GM12878 (cell line): ENCODE results near the gene KIR3DL1. TPM values are rescaled to one million over a fixed set of nuclear protein-coding genes. Genes with fewer than 3 reads are reported as not detected.
"Not testable (repeated sequence)": the region's sequence is repeated elsewhere in the genome, so short reads cannot be mapped to it uniquely, and the experiment has no call there.

Experiments
- ATAC-seq: fragments of 200-7000 bp; cut with Tn5 transposase; 3 replicates; pipeline ENCODE4 v1.9.1; 2020; ENCODE audit warnings: mild to moderate bottlenecking, moderate library complexity
- BruUV-seq: library from RNA; stranded (reverse); fragments of 400-500 nt; replicated peaks from 2 replicates; lab custom pipeline; 2021; lab: Mats Ljungman, UMichigan
- CTCF ChIA-PET: fragments of 300-600 bp; sonication (Branson Sonifier 250); formaldehyde crosslinking; extraction: SDS; loops from one replicate; lab custom pipeline; 2021; ENCODE audit warnings: inconsistent platforms; lab: Yijun Ruan, JAX
- POLR2A ChIA-PET: fragments of 350-600 bp; formaldehyde crosslinking; extraction: SDS; loops from one replicate; lab custom pipeline; 2021; ENCODE audit warnings: inconsistent platforms; lab: Charles Lee
- RAD21 ChIA-PET: fragments of 300-600 bp; sonication (Branson Sonifier 250); formaldehyde crosslinking; loops from one replicate; lab custom pipeline; 2023; ENCODE audit warnings: antibody characterized with exemption; ENCODE audit not compliant: unreplicated experiment; lab: Charles Lee
- SMC1A ChIA-PET: fragments of 300-600 bp; sonication (Branson Sonifier 250); formaldehyde crosslinking; loops from one replicate; lab custom pipeline; 2023; ENCODE audit not compliant: unreplicated experiment, uncharacterized antibody; lab: Charles Lee
- DNase-seq: peaks from one replicate; pipeline ENCODE4 v3.0.0-alpha.2; 2011; ENCODE audit warnings: low read depth, low spot score
- FAIRE-seq: peaks from 3 replicates; lab custom pipeline; 2011; peaks lifted over from hg19 to GRCh38; lab: Jason Lieb, UNC
- H2AFZ ChIP-seq: 2 replicates; pipeline ENCODE4 v1.6.0; 2011; ENCODE audit warnings: low read depth, low read length, control low read depth; ENCODE audit not compliant: control insufficient read depth
- H3K27ac ChIP-seq: 2 replicates; pipeline ENCODE4 v1.5.1; 2011; ENCODE audit warnings: control low read depth; ENCODE audit not compliant: control insufficient read depth, insufficient read depth
- H3K27me3 ChIP-seq, 2 experiments: replicated peaks in 1 of 2; 2 replicates each; pipeline versions ENCODE4 v1.6.0 to v1.6.1; 2011; ENCODE audit warnings: low read length in 1 of 2; ENCODE audit not compliant: control insufficient read depth in 2 of 2, insufficient read depth in 2 of 2
- H3K36me3 ChIP-seq, 2 experiments: 2 replicates each; pipeline ENCODE4 v1.5.1; 2011; ENCODE audit warnings: low read length in 1 of 2; ENCODE audit not compliant: control insufficient read depth in 2 of 2, insufficient read depth in 2 of 2
- H3K4me1 ChIP-seq: 2 replicates; pipeline ENCODE4 v1.6.1; 2011; ENCODE audit warnings: mild to moderate bottlenecking, low read length, moderate library complexity, mixed read lengths; ENCODE audit not compliant: control insufficient read depth, insufficient read depth
- H3K4me2 ChIP-seq: 2 replicates; pipeline ENCODE4 v1.6.0; 2011; ENCODE audit warnings: control low read depth; ENCODE audit not compliant: control insufficient read depth, insufficient read depth
- H3K4me3 ChIP-seq: fragments of 200-600 bp; sonication (generic); 2 replicates; pipeline ENCODE4 v1.5.1; 2016
- H3K79me2 ChIP-seq: 2 replicates; pipeline ENCODE4 v1.6.0; 2011; ENCODE audit warnings: low read length; ENCODE audit not compliant: control insufficient read depth, insufficient read depth
- H3K9ac ChIP-seq: 2 replicates; pipeline ENCODE4 v1.8.0; 2011; ENCODE audit warnings: low read length, control low read depth, mixed read lengths; ENCODE audit not compliant: control insufficient read depth, insufficient read depth
- H3K9me3 ChIP-seq: replicated peaks from 3 replicates; pipeline ENCODE4 v1.5.1; 2011; ENCODE audit warnings: mild to moderate bottlenecking, low read length; ENCODE audit not compliant: control insufficient read depth, insufficient read depth
- H4K20me1 ChIP-seq: 2 replicates; pipeline ENCODE4 v1.6.0; 2011; ENCODE audit not compliant: control insufficient read depth, insufficient read depth
- BACH1 ChIP-seq: fragments of 450-650 bp; IDR thresholded peaks from 2 replicates; pipeline ENCODE4 v1.6.1; 2017; ENCODE audit warnings: mild to moderate bottlenecking, borderline replicate concordance
- FOXM1 ChIP-seq: IDR thresholded peaks from 2 replicates; pipeline ENCODE4 v1.6.1; 2012; ENCODE audit warnings: low read depth, mild to moderate bottlenecking, inconsistent platforms, low read length, moderate library complexity
- JUNB ChIP-seq: IDR thresholded peaks from 2 replicates; pipeline ENCODE4 v1.6.1; 2016; ENCODE audit warnings: antibody characterized with exemption, mild to moderate bottlenecking
- MTA2 ChIP-seq: fragments of 450-650 bp; IDR thresholded peaks from 2 replicates; pipeline ENCODE4 v1.6.1; 2016; ENCODE audit warnings: low read depth, mild to moderate bottlenecking, moderate library complexity
- NR2F1 ChIP-seq: fragments of 450-650 bp; conservative IDR thresholded peaks from 2 replicates; pipeline ENCODE4 v1.6.1; 2017; ENCODE audit warnings: mild to moderate bottlenecking
- RB1 ChIP-seq: fragments of 450-650 bp; formaldehyde crosslinking; IDR thresholded peaks from 2 replicates; pipeline ENCODE4 v1.6.1; 2017; ENCODE audit warnings: mild to moderate bottlenecking, borderline replicate concordance
- STAT3 ChIP-seq: IDR thresholded peaks from 2 replicates; pipeline ENCODE4 v1.6.1; 2011; ENCODE audit warnings: low read depth, low read length, improper control_type of control experiment
- SUZ12 ChIP-seq: fragments of 200-600 bp; sonication (generic); IDR thresholded peaks from one replicate; pipeline ENCODE4 v1.6.1; 2018; ENCODE audit warnings: antibody characterized with exemption, mild to moderate bottlenecking; ENCODE audit not compliant: unreplicated experiment
- ZNF207 ChIP-seq: fragments of 450-650 bp; IDR thresholded peaks from 2 replicates; pipeline ENCODE4 v1.6.1; 2014; ENCODE audit warnings: antibody characterized with exemption, mild to moderate bottlenecking, borderline replicate concordance
- ZNF217 ChIP-seq: fragments of 450-650 bp; IDR thresholded peaks from 2 replicates; pipeline ENCODE4 v1.6.1; 2017; ENCODE audit warnings: antibody characterized with exemption, mild to moderate bottlenecking
- WGBS: methylation state at CpG from one replicate; pipeline ENCODE4 v1.1.6; 2016; ENCODE audit warnings: low lambda C conversion rate; ENCODE audit not compliant: insufficient replicate concordance, insufficient coverage; ENCODE audit errors: missing lambda C conversion rate; 5-methylcytosine and 5-hydroxymethylcytosine counted together
- in situ Hi-C: fragments of 300-500 bp; cut with MboI; formaldehyde crosslinking; loops from 9 replicates; pipeline ENCODE4 v1.14.3; 2018; ENCODE audit warnings: mixed read lengths
- intact Hi-C: fragments of 100-400 bp; cut with micrococcal nuclease; formaldehyde crosslinking; loops from one replicate; pipeline ENCODE4 v1.14.2; 2022; ENCODE audit not compliant: unreplicated experiment
- polyA plus RNA-seq, 11 experiments: library from polyadenylated mRNA; depleted of rRNA in 4 of 11; unstranded in 6 of 11; stranded (reverse) in 5 of 11; fragments of >200 nt; fragmentation: Nextera tagmentation in 4 of 11; fragmentation: Illumina TruSeq in 1 of 11; extraction: Ambion mirVana in 4 of 11; extraction: Trizol in 1 of 11; gene quantifications; 1 replicate in 1 of 11; 2 replicates in 10 of 11; pipeline versions ENCODE4 v1.2.1 to v1.2.3, GENCODE V29; 2011 to 2016; ENCODE audit warnings: inconsistent platforms in 2 of 11, missing spikeins in 2 of 11, low read depth in 1 of 11
- total RNA-seq, 4 experiments: library from RNA; depleted of rRNA in 3 of 4; stranded (reverse); fragments of >200 nt in 3 of 4; fragmentation: Illumina TruSeq in 1 of 4; extraction: Trizol in 1 of 4; gene quantifications; 2 replicates each; pipeline versions ENCODE4 v1.2.1 to v1.2.3, GENCODE V29; 2013 to 2021
- TF ChIP-seq, protein P1 (sequence below): fragments of 150-350 bp; IDR thresholded peaks from 2 replicates; pipeline ENCODE4 v1.6.1; 2014; ENCODE audit warnings: mild to moderate bottlenecking, low read depth, low read length
- TF ChIP-seq, protein P2 (sequence below): fragments of 450-650 bp; IDR thresholded peaks from 2 replicates; pipeline ENCODE4 v1.6.1; 2017; ENCODE audit warnings: mild to moderate bottlenecking, low read depth, inconsistent platforms; ENCODE audit not compliant: poor library complexity, severe bottlenecking
- TF ChIP-seq, protein P3 (sequence below): fragments of 450-650 bp; IDR thresholded peaks from 2 replicates; pipeline ENCODE4 v1.6.1; 2014; ENCODE audit warnings: mild to moderate bottlenecking

KIR3DL1 gene
- total and polyA plus RNA-seq, 10 of the 15 experiments (the other 5 are each of a cell fraction or from before 2014, with no cell fraction given), result 0.37 TPM; not detected in 9

DNA sequence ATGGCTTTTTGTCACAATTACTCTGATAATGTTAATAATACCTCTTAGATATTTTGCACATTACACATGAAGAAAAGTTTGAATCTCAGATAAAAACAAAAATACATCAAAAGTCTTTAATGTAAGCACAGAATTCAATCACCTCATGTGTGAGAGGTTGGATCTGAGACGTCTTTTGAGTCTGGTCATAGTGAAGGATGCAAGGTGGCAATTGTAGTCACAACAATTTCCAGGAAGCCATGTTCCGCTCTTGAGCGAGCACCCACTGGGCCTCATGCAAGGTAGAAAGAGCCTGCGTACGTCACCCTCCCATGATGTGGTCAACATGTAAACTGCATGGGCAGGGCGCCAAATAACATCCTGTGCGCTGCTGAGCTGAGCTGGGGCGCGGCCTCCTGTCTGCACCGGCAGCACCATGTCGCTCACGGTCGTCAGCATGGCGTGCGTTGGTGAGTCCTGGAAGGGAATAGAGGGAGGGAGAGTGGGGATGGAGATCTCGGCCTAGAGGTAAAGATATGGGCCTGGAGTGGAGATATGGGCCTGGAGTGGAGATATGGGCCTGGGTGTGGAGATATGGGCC, 33.9 kb downstream of the KIR3DL1 start, which contains the start of gene KIR3DL2:
Gene KIR3DL2, plus strand, starts transcription at position 383 of the 580 bp plus-strand sequence. Its CDS starts 33 bp downstream, at position 416.
- BruUV-seq, H3K79me2 ChIP-seq, H3K4me3 ChIP-seq, H3K4me2 ChIP-seq, POLR2A ChIA-PET, intact Hi-C loops, ATAC-seq, DNase-seq, H2AFZ ChIP-seq, H3K27me3 ChIP-seq, H3K9ac ChIP-seq, H3K27ac ChIP-seq, SMC1A ChIA-PET, H3K36me3 ChIP-seq, RAD21 ChIA-PET, FAIRE-seq, H3K9me3 ChIP-seq, CTCF ChIA-PET, H4K20me1 ChIP-seq, H3K4me1 ChIP-seq: not testable (repeated sequence)
- in situ Hi-C loops, result loop anchor here (5.0 kb wide), 1 partner anchor 33 kb away; the partner anchor contains the start of gene KIR3DL1
- 62% methylated on average over 14 of the region's 16 CpGs for WGBS

DNA sequence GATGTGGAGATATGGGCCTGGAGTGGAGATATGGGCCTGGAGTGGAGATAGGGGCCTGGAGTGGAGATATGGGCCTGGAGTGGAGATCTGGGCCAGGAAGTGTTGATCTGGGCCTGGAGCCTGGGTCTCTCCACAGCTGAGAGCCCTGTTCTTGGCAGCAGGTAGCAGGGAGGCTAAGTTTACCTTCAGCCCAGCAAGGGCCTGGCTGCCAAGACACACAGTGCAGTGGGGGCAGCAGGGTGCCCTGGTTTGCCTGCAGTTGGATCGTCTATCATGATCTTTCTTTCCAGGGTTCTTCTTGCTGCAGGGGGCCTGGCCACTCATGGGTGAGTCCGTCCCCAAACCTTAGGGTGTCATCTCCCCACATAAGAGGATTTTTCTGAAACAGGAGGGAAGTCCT, 34.7 kb downstream of the KIR3DL1 start:
- Histone ChIP-seq H3K27ac (no peak overlapping the region), H3K27me3 (no peaks in the 10 kb centered on the region; a peak in 2 of 4 replicates), H3K4me2 (no peak overlapping the region), H3K9ac (no peak overlapping the region), H3K4me3 (no peak overlapping the region), H2AFZ (no peak overlapping the region), H3K36me3 (no peaks in the 10 kb centered on the region), H3K79me2 (no peaks in the 10 kb centered on the region), H4K20me1 (no peaks in the 10 kb centered on the region), H3K9me3 (no peaks in the 10 kb centered on the region; the same call in 2 of the 3 replicates), H3K4me1 (no peaks in the 10 kb centered on the region)
- intact Hi-C loops, result no loop called here
- ATAC-seq, result no peak
- WGBS, result 23% methylated on average over 2 of the region's 2 CpGs
- no peak for DNase-seq
- in situ Hi-C loops, result loop anchor here (5.0 kb wide), 1 partner anchor 34 kb away; the partner anchor contains the start of gene KIR3DL1
- no TSS peak for BruUV-seq
- ChIA-PET POLR2A (no interaction called here), CTCF (no interaction called here), SMC1A (no interaction called here), RAD21 (no interaction called here)
- FAIRE-seq, result no peak
- TF ChIP-seq, protein P1, sequence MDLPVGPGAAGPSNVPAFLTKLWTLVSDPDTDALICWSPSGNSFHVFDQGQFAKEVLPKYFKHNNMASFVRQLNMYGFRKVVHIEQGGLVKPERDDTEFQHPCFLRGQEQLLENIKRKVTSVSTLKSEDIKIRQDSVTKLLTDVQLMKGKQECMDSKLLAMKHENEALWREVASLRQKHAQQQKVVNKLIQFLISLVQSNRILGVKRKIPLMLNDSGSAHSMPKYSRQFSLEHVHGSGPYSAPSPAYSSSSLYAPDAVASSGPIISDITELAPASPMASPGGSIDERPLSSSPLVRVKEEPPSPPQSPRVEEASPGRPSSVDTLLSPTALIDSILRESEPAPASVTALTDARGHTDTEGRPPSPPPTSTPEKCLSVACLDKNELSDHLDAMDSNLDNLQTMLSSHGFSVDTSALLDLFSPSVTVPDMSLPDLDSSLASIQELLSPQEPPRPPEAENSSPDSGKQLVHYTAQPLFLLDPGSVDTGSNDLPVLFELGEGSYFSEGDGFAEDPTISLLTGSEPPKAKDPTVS, result no peak
- TF ChIP-seq FOXM1 (no peak), ZNF217 (no peak), ZNF207 (no peak), BACH1 (no peak), STAT3 (no peak), RB1 (no peak), NR2F1 (no peak), JUNB (no peak), MTA2 (no peak), SUZ12 (no peak)
- TF ChIP-seq, protein P2, sequence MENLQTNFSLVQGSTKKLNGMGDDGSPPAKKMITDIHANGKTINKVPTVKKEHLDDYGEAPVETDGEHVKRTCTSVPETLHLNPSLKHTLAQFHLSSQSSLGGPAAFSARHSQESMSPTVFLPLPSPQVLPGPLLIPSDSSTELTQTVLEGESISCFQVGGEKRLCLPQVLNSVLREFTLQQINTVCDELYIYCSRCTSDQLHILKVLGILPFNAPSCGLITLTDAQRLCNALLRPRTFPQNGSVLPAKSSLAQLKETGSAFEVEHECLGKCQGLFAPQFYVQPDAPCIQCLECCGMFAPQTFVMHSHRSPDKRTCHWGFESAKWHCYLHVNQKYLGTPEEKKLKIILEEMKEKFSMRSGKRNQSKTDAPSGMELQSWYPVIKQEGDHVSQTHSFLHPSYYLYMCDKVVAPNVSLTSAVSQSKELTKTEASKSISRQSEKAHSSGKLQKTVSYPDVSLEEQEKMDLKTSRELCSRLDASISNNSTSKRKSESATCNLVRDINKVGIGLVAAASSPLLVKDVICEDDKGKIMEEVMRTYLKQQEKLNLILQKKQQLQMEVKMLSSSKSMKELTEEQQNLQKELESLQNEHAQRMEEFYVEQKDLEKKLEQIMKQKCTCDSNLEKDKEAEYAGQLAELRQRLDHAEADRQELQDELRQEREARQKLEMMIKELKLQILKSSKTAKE, result no peak
- TF ChIP-seq, protein P3, sequence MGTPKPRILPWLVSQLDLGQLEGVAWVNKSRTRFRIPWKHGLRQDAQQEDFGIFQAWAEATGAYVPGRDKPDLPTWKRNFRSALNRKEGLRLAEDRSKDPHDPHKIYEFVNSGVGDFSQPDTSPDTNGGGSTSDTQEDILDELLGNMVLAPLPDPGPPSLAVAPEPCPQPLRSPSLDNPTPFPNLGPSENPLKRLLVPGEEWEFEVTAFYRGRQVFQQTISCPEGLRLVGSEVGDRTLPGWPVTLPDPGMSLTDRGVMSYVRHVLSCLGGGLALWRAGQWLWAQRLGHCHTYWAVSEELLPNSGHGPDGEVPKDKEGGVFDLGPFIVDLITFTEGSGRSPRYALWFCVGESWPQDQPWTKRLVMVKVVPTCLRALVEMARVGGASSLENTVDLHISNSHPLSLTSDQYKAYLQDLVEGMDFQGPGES, result no peak
